ENCODE results near the gene PTPRE.

Gene PTPRE

GRCh38 chr10:127945948-127946711 lies 39.2 kb downstream of the PTPRE start:
- H3K27ac ChIP-seq (ENCODE audit: poor library complexity, severe bottlenecking) = peak overlapping the region; percentile 64
- H3K27me3 ChIP-seq (ENCODE audit: insufficient read depth, poor library complexity, severe bottlenecking) = no peaks in the 10 kb centered on the region
- no peak overlapping the region for H3K4me3 ChIP-seq (ENCODE audit: severe bottlenecking)
- ATAC-seq (ENCODE audit: low read depth) (no peak), DNase-seq (ENCODE audit: low spot score) (no peak)
- TF ChIP-seq CTCF (IDR thresholded peaks at IDR 0.05; ENCODE audit: poor library complexity, severe bottlenecking) = no peak
- H3K9me3 ChIP-seq (ENCODE audit: severe bottlenecking) = no peaks in the 10 kb centered on the region
- H3K36me3 ChIP-seq (ENCODE audit: low read depth) = no peaks in the 10 kb centered on the region
- H3K4me1 ChIP-seq (ENCODE audit: insufficient read depth, poor library complexity, severe bottlenecking) = peaks cover 34% of the 10 kb centered on the region

- peaks cover 34% of the 10 kb centered on the region for H3K4me1 ChIP-seq (ENCODE audit: insufficient read depth, poor library complexity, severe bottlenecking)
- no peaks in the 10 kb centered on the region for H3K9me3 ChIP-seq (ENCODE audit: severe bottlenecking)
- H3K27me3 ChIP-seq (ENCODE audit: insufficient read depth, poor library complexity, severe bottlenecking) = no peaks in the 10 kb centered on the region
- peak overlapping the region; percentile 37 for H3K27ac ChIP-seq (ENCODE audit: poor library complexity, severe bottlenecking)
- H3K36me3 ChIP-seq (ENCODE audit: low read depth) = no peaks in the 10 kb centered on the region
- H3K4me3 ChIP-seq (ENCODE audit: severe bottlenecking) = no peak overlapping the region
- no peak for ATAC-seq (ENCODE audit: low read depth)
- no peak for DNase-seq (ENCODE audit: low spot score)
- TF ChIP-seq CTCF (IDR thresholded peaks at IDR 0.05; ENCODE audit: poor library complexity, severe bottlenecking) = no peak
Observed at GRCh38 chr10:127947211-127947610, 40.3 kb downstream of the PTPRE start.

GRCh38 chr10:127948791-127949190 lies 41.9 kb downstream of the PTPRE start:
- Histone ChIP-seq H3K9me3 (ENCODE audit: severe bottlenecking) (no peaks in the 10 kb centered on the region), H3K27ac (ENCODE audit: poor library complexity, severe bottlenecking) (peak overlapping the region; percentile 37), H3K27me3 (ENCODE audit: insufficient read depth, poor library complexity, severe bottlenecking) (no peaks in the 10 kb centered on the region), H3K4me3 (ENCODE audit: severe bottlenecking) (no peak overlapping the region), H3K36me3 (ENCODE audit: low read depth) (no peaks in the 10 kb centered on the region), H3K4me1 (ENCODE audit: insufficient read depth, poor library complexity, severe bottlenecking) (peaks cover 34% of the 10 kb centered on the region)
- DNase-seq (ENCODE audit: low spot score) (no peak), ATAC-seq (ENCODE audit: low read depth) (peak; percentile 30; the same call in 1 of the 3 replicates)
- no peak for TF ChIP-seq CTCF (IDR thresholded peaks at IDR 0.05; ENCODE audit: poor library complexity, severe bottlenecking)

GRCh38 chr10:127949831-127950230 lies 42.9 kb downstream of the PTPRE start:
- DNase-seq (ENCODE audit: low spot score) (no peak), ATAC-seq (ENCODE audit: low read depth) (no peak)
- no peaks in the 10 kb centered on the region for H3K27me3 ChIP-seq (ENCODE audit: insufficient read depth, poor library complexity, severe bottlenecking)
- no peak for TF ChIP-seq CTCF (IDR thresholded peaks at IDR 0.05; ENCODE audit: poor library complexity, severe bottlenecking)
- H3K36me3 ChIP-seq (ENCODE audit: low read depth) = no peaks in the 10 kb centered on the region
- no peak overlapping the region for H3K27ac ChIP-seq (ENCODE audit: poor library complexity, severe bottlenecking)
- no peaks in the 10 kb centered on the region for H3K9me3 ChIP-seq (ENCODE audit: severe bottlenecking)
- peaks cover 34% of the 10 kb centered on the region for H3K4me1 ChIP-seq (ENCODE audit: insufficient read depth, poor library complexity, severe bottlenecking)
- no peak overlapping the region for H3K4me3 ChIP-seq (ENCODE audit: severe bottlenecking)
